K562 (cell line): ENCODE results near the gene NFKBIA. TPM values are rescaled to one million over a fixed set of nuclear protein-coding genes. Genes with fewer than 3 reads are reported as not detected.

Experiments used
- ASH1L ChIP-seq: fragments of 450-650 bp; IDR thresholded peaks from 2 replicates; pipeline ENCODE4 v1.6.1; 2018; ENCODE audit warnings: borderline replicate concordance, mild to moderate bottlenecking, low read depth; ENCODE audit not compliant: partially characterized antibody
- BRD4 ChIP-seq: fragments of 200-600 bp; sonication (generic); IDR thresholded peaks from 2 replicates; pipeline ENCODE4 v1.6.1; 2017; ENCODE audit warnings: inconsistent platforms
- CBFB ChIP-seq: sonication (generic); formaldehyde crosslinking; IDR thresholded peaks from 2 replicates; pipeline ENCODE4 v1.4.0; 2020; ENCODE audit warnings: mild to moderate bottlenecking, missing genetic modification reagents
- ERF ChIP-seq: fragments of 450-650 bp; formaldehyde crosslinking; IDR thresholded peaks from 2 replicates; pipeline ENCODE4 v1.4.0; 2020; ENCODE audit warnings: mild to moderate bottlenecking, mixed read lengths
- KHSRP ChIP-seq: fragments of 450-650 bp; IDR thresholded peaks from 2 replicates; pipeline ENCODE4 v1.6.1; 2017
- MAZ ChIP-seq, 2 experiments: fragments of 450-650 bp in 1 of 2; sonication (generic) in 1 of 2; formaldehyde crosslinking; IDR thresholded peaks in 1 of 2; conservative IDR thresholded peaks in 1 of 2; 2 replicates each; pipeline versions ENCODE4 v1.4.0 to v1.5.0; 2020; ENCODE audit warnings: mild to moderate bottlenecking in 1 of 2, missing genetic modification reagents in 1 of 2
- PRPF4 ChIP-seq: fragments of 200-400 bp; formaldehyde crosslinking; IDR thresholded peaks from one replicate; pipeline ENCODE4 v1.6.1; 2017; ENCODE audit warnings: low read length, low read depth, mild to moderate bottlenecking; ENCODE audit not compliant: insufficient read depth, poor library complexity, severe bottlenecking
- SP2 ChIP-seq: IDR thresholded peaks from 2 replicates; pipeline ENCODE4 v1.6.1; 2011; ENCODE audit warnings: mild to moderate bottlenecking, low read depth, low read length, moderate library complexity; ENCODE audit not compliant: poor library complexity, severe bottlenecking; ENCODE audit errors: extremely low read depth
- TAF15 ChIP-seq: fragments of 200-400 bp; formaldehyde crosslinking; IDR thresholded peaks from 2 replicates; pipeline ENCODE4 v1.6.1; 2017; ENCODE audit warnings: mild to moderate bottlenecking, low read depth, low read length, moderate library complexity
- TAF9B ChIP-seq: fragments of 450-650 bp; IDR thresholded peaks from 2 replicates; pipeline ENCODE4 v1.6.1; 2018; ENCODE audit warnings: mild to moderate bottlenecking; ENCODE audit not compliant: partially characterized antibody
- ZNF445 ChIP-seq: fragments of 250-450 bp; sonication (Bioruptor Pico); IDR thresholded peaks from 2 replicates; pipeline ENCODE4 v1.4.0; 2020; ENCODE audit warnings: low read depth, mild to moderate bottlenecking, moderate library complexity
- ZNF830 ChIP-seq: fragments of 250-450 bp; sonication (Bioruptor Pico); IDR thresholded peaks from 2 replicates; pipeline ENCODE4 v1.5.0; 2021; ENCODE audit warnings: mild to moderate bottlenecking
- polyA plus RNA-seq, 8 experiments: library from polyadenylated mRNA; depleted of rRNA in 4 of 8; stranded (reverse) in 5 of 8; unstranded in 3 of 8; fragments of >200 nt; fragmentation: Nextera tagmentation in 2 of 8; fragmentation: Illumina TruSeq in 1 of 8; extraction: Ambion mirVana in 2 of 8; extraction: Trizol in 1 of 8; gene quantifications; 2 replicates each; pipeline versions ENCODE4 v1.2.1 to v1.2.3, GENCODE V29; 2011 to 2014; ENCODE audit warnings: inconsistent platforms in 1 of 8, missing spikeins in 1 of 8
- total RNA-seq, 7 experiments: library from RNA; depleted of rRNA in 6 of 7; stranded (reverse); fragments of >200 nt in 6 of 7; fragmentation: Illumina TruSeq in 2 of 7; extraction: Trizol in 2 of 7; gene quantifications; 2 replicates each; pipeline versions ENCODE4 v1.2.1 to v1.2.3, GENCODE V29; 2011 to 2021; ENCODE audit warnings: low replicate concordance in 1 of 7
- TF ChIP-seq, protein P1 (sequence below): sonication (generic); formaldehyde crosslinking; IDR thresholded peaks from 2 replicates; pipeline ENCODE4 v1.8.1; 2022; ENCODE audit warnings: missing genetic modification reagents
- TF ChIP-seq, protein P2 (sequence below), 3 experiments: IDR thresholded peaks in 2 of 3; conservative IDR thresholded peaks in 1 of 3; 2 replicates each; pipeline ENCODE4 v1.5.1; 2011 to 2012; ENCODE audit warnings: low read length in 3 of 3, mild to moderate bottlenecking in 3 of 3, control low read depth in 2 of 3, improper control_type of control experiment in 1 of 3, inconsistent platforms in 1 of 3, low read depth in 1 of 3, mixed read lengths in 1 of 3, moderate library complexity in 1 of 3; ENCODE audit not compliant: insufficient read depth in 2 of 3
- TF ChIP-seq, protein P3 (sequence below): fragments of 250-450 bp; sonication (Bioruptor Pico); IDR thresholded peaks from 2 replicates; pipeline ENCODE4 v1.5.1; 2021; ENCODE audit warnings: mild to moderate bottlenecking

The NFKBIA gene
- total and polyA plus RNA-seq, 9 of the 15 experiments (the other 6 are each of a cell fraction or from before 2014, with no cell fraction given): 6.9 to 31.8 (median 18.2) TPM

DNA sequence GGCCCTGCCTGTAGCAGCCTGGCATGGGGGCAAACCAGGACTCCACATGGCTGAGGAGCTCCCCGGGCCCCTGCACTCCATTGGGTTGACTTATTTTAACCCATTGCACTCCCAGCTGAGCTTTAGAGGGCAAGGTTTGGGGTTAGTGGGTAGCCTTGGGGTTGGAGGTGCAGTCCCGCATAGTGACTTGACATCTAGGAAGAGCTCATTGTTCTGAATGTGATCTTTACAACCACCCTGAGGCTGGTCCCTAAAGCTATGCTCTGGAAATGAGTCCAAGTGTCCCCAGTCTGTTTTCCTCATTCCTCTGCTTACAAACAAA, 36.4 kb downstream of the NFKBIA start (continued):
- TF ChIP-seq, protein P1, sequence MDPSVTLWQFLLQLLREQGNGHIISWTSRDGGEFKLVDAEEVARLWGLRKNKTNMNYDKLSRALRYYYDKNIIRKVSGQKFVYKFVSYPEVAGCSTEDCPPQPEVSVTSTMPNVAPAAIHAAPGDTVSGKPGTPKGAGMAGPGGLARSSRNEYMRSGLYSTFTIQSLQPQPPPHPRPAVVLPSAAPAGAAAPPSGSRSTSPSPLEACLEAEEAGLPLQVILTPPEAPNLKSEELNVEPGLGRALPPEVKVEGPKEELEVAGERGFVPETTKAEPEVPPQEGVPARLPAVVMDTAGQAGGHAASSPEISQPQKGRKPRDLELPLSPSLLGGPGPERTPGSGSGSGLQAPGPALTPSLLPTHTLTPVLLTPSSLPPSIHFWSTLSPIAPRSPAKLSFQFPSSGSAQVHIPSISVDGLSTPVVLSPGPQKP (CRISPR knock-in tag): no peak
- no peak for TF ChIP-seq ZNF445 (CRISPR knock-in tag)
- TF ChIP-seq PRPF4: no peak
- TF ChIP-seq CBFB (CRISPR knock-in tag): no peak
- TF ChIP-seq, protein P2, sequence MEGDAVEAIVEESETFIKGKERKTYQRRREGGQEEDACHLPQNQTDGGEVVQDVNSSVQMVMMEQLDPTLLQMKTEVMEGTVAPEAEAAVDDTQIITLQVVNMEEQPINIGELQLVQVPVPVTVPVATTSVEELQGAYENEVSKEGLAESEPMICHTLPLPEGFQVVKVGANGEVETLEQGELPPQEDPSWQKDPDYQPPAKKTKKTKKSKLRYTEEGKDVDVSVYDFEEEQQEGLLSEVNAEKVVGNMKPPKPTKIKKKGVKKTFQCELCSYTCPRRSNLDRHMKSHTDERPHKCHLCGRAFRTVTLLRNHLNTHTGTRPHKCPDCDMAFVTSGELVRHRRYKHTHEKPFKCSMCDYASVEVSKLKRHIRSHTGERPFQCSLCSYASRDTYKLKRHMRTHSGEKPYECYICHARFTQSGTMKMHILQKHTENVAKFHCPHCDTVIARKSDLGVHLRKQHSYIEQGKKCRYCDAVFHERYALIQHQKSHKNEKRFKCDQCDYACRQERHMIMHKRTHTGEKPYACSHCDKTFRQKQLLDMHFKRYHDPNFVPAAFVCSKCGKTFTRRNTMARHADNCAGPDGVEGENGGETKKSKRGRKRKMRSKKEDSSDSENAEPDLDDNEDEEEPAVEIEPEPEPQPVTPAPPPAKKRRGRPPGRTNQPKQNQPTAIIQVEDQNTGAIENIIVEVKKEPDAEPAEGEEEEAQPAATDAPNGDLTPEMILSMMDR (IDR thresholded peaks at IDR 0.05 in 2 of 3, conservative IDR thresholded peaks at IDR 0.05 in 1 of 3; ENCODE audit: insufficient read depth in 2 of 3, low read depth in 1 of 3, low read length in 3 of 3): no peak
- TF ChIP-seq TAF9B: no peak
- no peak for TF ChIP-seq ZNF830 (CRISPR knock-in tag)
- TF ChIP-seq TAF15: no peak
- TF ChIP-seq SP2: no peak
- no peak for TF ChIP-seq ASH1L
- TF ChIP-seq ERF (CRISPR knock-in tag): 0 out of 2 replicates have a peak, but pooled peaks have one; percentile 14
- TF ChIP-seq BRD4: no peak
- no peak for TF ChIP-seq KHSRP
- 0 out of 4 replicates have a peak, but pooled peaks of 1 of the 2 experiments have one; percentile 14 for TF ChIP-seq MAZ (CRISPR knock-in tag; conservative IDR thresholded peaks at IDR 0.05 in 1 of 2, IDR thresholded peaks at IDR 0.05 in 1 of 2)
- TF ChIP-seq, protein P3, sequence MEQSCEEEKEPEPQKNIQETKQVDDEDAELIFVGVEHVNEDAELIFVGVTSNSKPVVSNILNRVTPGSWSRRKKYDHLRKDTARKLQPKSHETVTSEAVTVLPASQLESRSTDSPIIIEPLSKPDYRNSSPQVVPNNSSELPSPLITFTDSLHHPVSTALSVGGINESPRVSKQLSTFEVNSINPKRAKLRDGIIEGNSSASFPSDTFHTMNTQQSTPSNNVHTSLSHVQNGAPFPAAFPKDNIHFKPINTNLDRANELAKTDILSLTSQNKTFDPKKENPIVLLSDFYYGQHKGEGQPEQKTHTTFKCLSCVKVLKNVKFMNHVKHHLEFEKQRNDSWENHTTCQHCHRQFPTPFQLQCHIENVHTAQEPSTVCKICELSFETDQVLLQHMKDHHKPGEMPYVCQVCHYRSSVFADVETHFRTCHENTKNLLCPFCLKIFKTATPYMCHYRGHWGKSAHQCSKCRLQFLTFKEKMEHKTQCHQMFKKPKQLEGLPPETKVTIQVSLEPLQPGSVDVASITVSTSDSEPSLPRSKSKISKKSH (CRISPR knock-in tag): no peak
